NCI-H146 treated with DMSO at 0.1 percent for 48 hours (cell line): ENCODE results near the gene ARHGEF33.

Experiments
- DNase-seq: peaks from one replicate; lab custom pipeline; 2025; ENCODE audit not compliant: unreplicated experiment; lab: John Stamatoyannopoulos, UW

Gene ARHGEF33

GRCh38 chr2:38889575-38889974 lies at the start of gene ARHGEF33:
TSS of gene ARHGEF33 (plus strand) at chr2:38889875. CDS start at chr2:38919448, 29,573 bp downstream.
- DNase-seq, result no peak

- no peak for DNase-seq
Measured at GRCh38 chr2:38850045-38850444, 39.6 kb upstream of the ARHGEF33 start.

GRCh38 chr2:38856165-38856564 lies 33.5 kb upstream of the ARHGEF33 start:
- DNase-seq, result no peak

- DNase-seq, result no peak
Measured at GRCh38 chr2:38862476-38862875, 27.2 kb upstream of the ARHGEF33 start.

GRCh38 chr2:38863061-38863695 lies 26.5 kb upstream of the ARHGEF33 start:
- no peak for DNase-seq

- no peak for DNase-seq
Measured at GRCh38 chr2:38866773-38867443, 22.8 kb upstream of the ARHGEF33 start.

- DNase-seq, result no peak
Measured at GRCh38 chr2:38871432-38871831, 18.2 kb upstream of the ARHGEF33 start.

- no peak for DNase-seq
Measured at GRCh38 chr2:38873763-38874162, 15.9 kb upstream of the ARHGEF33 start.

- no peak for DNase-seq
Measured at GRCh38 chr2:38875227-38875575, 14.5 kb upstream of the ARHGEF33 start.

GRCh38 chr2:38875576-38876367 lies 13.9 kb upstream of the ARHGEF33 start, which contains the start of the genes DHX57 and MORN2:
TSS of gene DHX57 (minus strand) at chr2:38875934. CDS start at chr2:38868405, 7,529 bp downstream.
TSS of gene MORN2 (plus strand) at chr2:38875976.
- DNase-seq, result peak; percentile 50

GRCh38 chr2:38876407-38876806 lies 13.3 kb upstream of the ARHGEF33 start:
- DNase-seq, result no peak

- no peak for DNase-seq
Measured at GRCh38 chr2:38886063-38886462, 3.6 kb upstream of the ARHGEF33 start.

- no peak for DNase-seq
Measured at GRCh38 chr2:38887347-38887746, 2.3 kb upstream of the ARHGEF33 start.

GRCh38 chr2:38887902-38888554 lies 1.6 kb upstream of the ARHGEF33 start:
- no peak for DNase-seq

GRCh38 chr2:38889045-38889444 lies 630 bp upstream of the ARHGEF33 start:
- no peak for DNase-seq

GRCh38 chr2:38892819-38893218 lies 3.1 kb downstream of the ARHGEF33 start:
- no peak for DNase-seq

GRCh38 chr2:38898256-38898655 lies 8.6 kb downstream of the ARHGEF33 start:
- no peak for DNase-seq

GRCh38 chr2:38900726-38901125 lies 11.1 kb downstream of the ARHGEF33 start:
- no peak for DNase-seq

GRCh38 chr2:38905251-38905650 lies 15.6 kb downstream of the ARHGEF33 start:
- DNase-seq, result no peak

GRCh38 chr2:38907242-38907641 lies 17.6 kb downstream of the ARHGEF33 start:
- DNase-seq, result no peak
